ENCODE results near the gene LENG9. TPM values are rescaled to one million over a fixed set of nuclear protein-coding genes. Genes with fewer than 3 reads are reported as not detected.

Gene LENG9
- total RNA-seq, 4 donors from 2014 or later, result 1.1 to 16.5 (median 12.3) TPM

DNA sequence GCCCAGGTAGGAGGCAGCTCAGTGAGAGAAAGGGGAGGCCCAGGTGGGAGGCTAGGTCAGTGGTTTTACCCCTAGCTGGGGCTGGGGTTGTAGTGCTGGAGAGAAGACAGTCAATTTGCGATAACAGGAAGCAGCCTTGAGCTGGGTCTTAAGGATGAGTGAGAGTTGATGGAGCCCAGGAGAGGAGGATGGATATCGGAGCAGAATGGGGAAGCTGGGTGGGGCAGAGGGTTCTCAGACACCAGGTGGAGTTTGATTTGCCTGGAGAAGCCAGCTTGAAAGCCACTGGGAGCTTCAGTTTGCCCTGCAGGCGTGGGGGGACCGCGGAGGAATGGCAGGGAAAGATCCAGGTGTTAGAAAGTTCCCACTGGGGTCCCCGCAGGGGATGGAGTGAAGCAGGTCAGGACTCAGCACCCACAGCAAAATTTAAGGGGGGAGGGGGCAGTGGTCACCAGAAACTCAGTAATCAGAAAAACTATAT, 10.4 kb upstream of the LENG9 start:
- intact Hi-C loops (cut with DNase I; ENCODE audit: low total_unique reads) (no loop called here), in situ Hi-C loops (cut with MboI; ENCODE audit: low pct_ligation_motif_present in 1 of 4, low pct_unique_long_range_greater_than_20kb in 1 of 4, low sequenced_read_pairs in 3 of 4) (no loop called here)
- DNase-seq, result no peak
- WGBS, 2 donors (ENCODE audit: low coverage in 1 of 2), result 45 to 57% methylated on average over 1 to 6 of the region's 6 CpGs
- TF ChIP-seq, protein P1, sequence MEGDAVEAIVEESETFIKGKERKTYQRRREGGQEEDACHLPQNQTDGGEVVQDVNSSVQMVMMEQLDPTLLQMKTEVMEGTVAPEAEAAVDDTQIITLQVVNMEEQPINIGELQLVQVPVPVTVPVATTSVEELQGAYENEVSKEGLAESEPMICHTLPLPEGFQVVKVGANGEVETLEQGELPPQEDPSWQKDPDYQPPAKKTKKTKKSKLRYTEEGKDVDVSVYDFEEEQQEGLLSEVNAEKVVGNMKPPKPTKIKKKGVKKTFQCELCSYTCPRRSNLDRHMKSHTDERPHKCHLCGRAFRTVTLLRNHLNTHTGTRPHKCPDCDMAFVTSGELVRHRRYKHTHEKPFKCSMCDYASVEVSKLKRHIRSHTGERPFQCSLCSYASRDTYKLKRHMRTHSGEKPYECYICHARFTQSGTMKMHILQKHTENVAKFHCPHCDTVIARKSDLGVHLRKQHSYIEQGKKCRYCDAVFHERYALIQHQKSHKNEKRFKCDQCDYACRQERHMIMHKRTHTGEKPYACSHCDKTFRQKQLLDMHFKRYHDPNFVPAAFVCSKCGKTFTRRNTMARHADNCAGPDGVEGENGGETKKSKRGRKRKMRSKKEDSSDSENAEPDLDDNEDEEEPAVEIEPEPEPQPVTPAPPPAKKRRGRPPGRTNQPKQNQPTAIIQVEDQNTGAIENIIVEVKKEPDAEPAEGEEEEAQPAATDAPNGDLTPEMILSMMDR (IDR thresholded peaks at IDR 0.05), result no peak
- TF ChIP-seq EP300 (IDR thresholded peaks at IDR 0.05; ENCODE audit: low read depth) (no peak), POLR2AphosphoS5 (IDR thresholded peaks at IDR 0.05) (no peak), POLR2A (IDR thresholded peaks at IDR 0.05) (no peak)
- no peaks in the 10 kb centered on the region for H3K36me3 ChIP-seq
- H3K9me3 ChIP-seq, result no peaks in the 10 kb centered on the region
- peak overlapping the region in 3 of 4 donors; percentile 42 to 63 (median 54) for H3K4me3 ChIP-seq
- H3K27ac ChIP-seq, result peak overlapping the region; percentile 86 to 96 (median 92)
- H3K4me1 ChIP-seq, result peaks cover 9 to 43% (median 32%) of the 10 kb centered on the region in 4 donors
- peaks cover 15% of the 10 kb centered on the region for H3K27me3 ChIP-seq

DNA sequence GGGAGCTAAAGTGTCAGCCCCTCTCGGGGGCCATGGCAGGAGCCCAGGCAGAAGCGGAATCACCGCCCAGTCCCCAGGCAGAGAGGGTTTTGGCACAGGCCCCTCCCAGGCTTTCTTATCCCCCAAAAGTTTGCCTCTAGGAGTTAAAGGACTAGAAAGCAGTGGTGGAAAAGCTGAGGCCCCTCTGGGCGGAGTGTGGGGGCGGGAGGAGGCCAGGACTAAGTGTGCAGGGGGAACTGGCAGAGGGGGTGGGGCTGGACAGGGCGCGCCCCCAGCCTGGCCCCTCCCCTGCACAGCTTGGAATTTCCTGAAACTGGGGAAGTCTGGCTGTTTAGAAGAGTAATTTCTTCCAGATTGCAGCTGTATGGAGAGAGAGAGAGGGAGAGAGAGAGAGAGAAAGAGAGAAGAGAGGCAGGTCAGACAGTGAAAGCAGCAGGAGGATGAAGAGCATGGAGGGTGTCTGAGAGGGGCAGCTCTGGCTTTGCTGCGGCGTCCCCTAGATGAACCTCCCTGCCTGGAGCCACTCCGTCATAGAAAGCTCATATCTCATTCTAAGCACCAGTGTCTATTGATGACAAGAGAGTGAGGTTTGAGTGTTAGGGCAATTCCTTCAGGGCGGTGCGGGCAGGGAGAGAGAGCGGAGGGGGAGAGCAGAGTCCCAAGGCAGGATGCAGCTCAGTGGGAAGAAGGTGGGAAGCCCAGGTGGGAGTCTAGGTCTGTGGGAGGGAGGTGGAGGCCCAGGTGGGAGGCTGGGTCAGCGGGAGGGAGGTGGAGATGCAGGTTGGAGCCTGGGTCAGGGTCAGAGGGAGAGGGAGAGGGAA, 9.7 kb upstream of the LENG9 start, which contains the start of gene CDC42EP5:
Gene CDC42EP5, minus strand, starts transcription at position 226 of the 821 bp plus-strand sequence. CDS start 7,749 bp downstream, outside the sequence.
- in situ Hi-C loops (cut with MboI; ENCODE audit: low pct_ligation_motif_present in 1 of 4, low pct_unique_long_range_greater_than_20kb in 1 of 4, low sequenced_read_pairs in 3 of 4), result no loop called here
- TF ChIP-seq POLR2AphosphoS5 (IDR thresholded peaks at IDR 0.05), result peak; percentile 79 to 91 (median 79)
- TF ChIP-seq, protein P1 (IDR thresholded peaks at IDR 0.05), result no peak
- TF ChIP-seq EP300 (IDR thresholded peaks at IDR 0.05; ENCODE audit: low read depth), result no peak
- peak; percentile 93 for TF ChIP-seq POLR2A (IDR thresholded peaks at IDR 0.05)
- 10% methylated on average over 7 to 14 of the region's 14 CpGs for WGBS, 2 donors (ENCODE audit: low coverage in 1 of 2)
- Histone ChIP-seq H3K36me3 (no peaks in the 10 kb centered on the region), H3K27me3 (peaks cover 15% of the 10 kb centered on the region), H3K4me3 (peak within 1 kb of the TSS; percentile 29 to 63 (median 48)), H3K4me1 (peaks cover 10 to 48% (median 35%) of the 10 kb centered on the region in 4 donors), H3K27ac (peak within 1 kb of the TSS; percentile 86 to 96 (median 92)), H3K9me3 (no peaks in the 10 kb centered on the region)
- intact Hi-C loops (cut with DNase I; ENCODE audit: low total_unique reads), result no loop called here
- DNase-seq, result peak; percentile 86

DNA sequence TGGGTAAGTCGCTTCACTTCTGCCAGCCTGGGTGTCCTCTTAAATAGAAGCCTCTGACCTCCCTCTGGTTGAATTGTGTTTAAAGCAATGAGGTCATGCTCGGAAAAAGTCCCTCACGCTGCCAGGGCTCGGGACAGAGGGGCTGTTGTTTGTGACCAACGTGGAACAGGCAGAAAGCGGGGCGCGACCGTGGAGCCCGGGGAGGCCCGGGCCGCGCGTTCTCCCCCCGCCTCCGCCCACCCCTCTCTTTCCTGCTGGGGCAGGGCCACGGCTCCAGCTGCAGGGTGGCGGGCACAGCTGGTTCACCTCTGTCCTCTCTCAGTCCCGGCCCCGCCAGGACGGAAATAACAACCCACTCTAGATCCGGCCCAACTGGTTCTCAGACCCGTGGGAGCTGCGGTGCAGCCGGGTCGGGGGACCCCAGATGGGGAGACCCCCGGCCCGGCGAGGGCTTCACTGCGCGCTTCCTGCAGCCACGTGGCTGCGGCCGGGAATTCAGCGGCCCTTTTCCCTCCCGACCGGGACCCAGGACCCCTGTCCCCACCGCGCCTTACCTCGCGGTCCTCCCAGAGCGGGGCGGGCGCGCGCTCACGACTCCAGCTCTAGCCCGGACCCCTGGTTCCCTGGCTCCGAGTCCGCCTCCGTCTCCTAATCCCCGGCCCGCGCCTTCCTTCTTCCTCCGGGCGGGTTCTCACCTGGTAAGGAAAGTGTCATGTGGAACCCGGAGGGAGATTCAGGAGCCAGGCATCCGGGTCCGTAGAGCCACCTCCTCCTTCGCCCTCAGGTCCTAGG, 7.6 kb upstream of the LENG9 start:
- in situ Hi-C loops (cut with MboI; ENCODE audit: low pct_ligation_motif_present in 1 of 4, low pct_unique_long_range_greater_than_20kb in 1 of 4, low sequenced_read_pairs in 3 of 4) (no loop called here), intact Hi-C loops (cut with DNase I; ENCODE audit: low total_unique reads) (no loop called here)
- peaks cover 15% of the 10 kb centered on the region for H3K27me3 ChIP-seq
- peak overlapping the region; percentile 96 to 99 (median 98) for H3K27ac ChIP-seq
- H3K4me1 ChIP-seq, result peaks cover 10 to 54% (median 42%) of the 10 kb centered on the region in 4 donors
- peak overlapping the region; percentile 35 to 74 (median 62) for H3K4me3 ChIP-seq
- DNase-seq, result peak; percentile 62
- no peaks in the 10 kb centered on the region for H3K36me3 ChIP-seq
- H3K9me3 ChIP-seq, result no peaks in the 10 kb centered on the region
- WGBS, 2 donors (ENCODE audit: low coverage in 1 of 2), result 9 to 14% methylated on average over 1 to 48 of the region's 60 CpGs
- TF ChIP-seq POLR2A (IDR thresholded peaks at IDR 0.05), result peak; percentile 76
- TF ChIP-seq POLR2AphosphoS5 (IDR thresholded peaks at IDR 0.05), result peak in 2 of 3 donors; percentile 42 to 53
- TF ChIP-seq EP300 (IDR thresholded peaks at IDR 0.05; ENCODE audit: low read depth), result no peak
- TF ChIP-seq, protein P1 (IDR thresholded peaks at IDR 0.05), result no peak
